Stimulated activated naive B cell treated with anti-CD40 and anti-IgM and Interleukin-4, amounts not matched to agents 10 μg/mL and 1 μg/mL and 100 μg/mL, for 72 hours (primary cell): ENCODE results near the gene SRCAP.
A peak's percentile ranks its signal among the peaks of the same experiment; 100 is the strongest.

Experiments used
- ATAC-seq, 2 donors: fragments of 150-1000 bp; cut with Tn5 transposase; replicated peaks; 2 replicates each; pipeline ENCODE4 v1.10.0; 2021; ENCODE audit warnings: moderate library complexity in 1 of 2
- DNase-seq: peaks from one replicate; pipeline ENCODE4 v3.0.0; 2021
- H3K27ac Mint-ChIP-seq: one replicate; pipeline ENCODE4 v1.8.0; 2022; ENCODE audit warnings: mild to moderate bottlenecking, mixed read lengths
- H3K27me3 Mint-ChIP-seq, 2 donors: one replicate each; pipeline ENCODE4 v1.8.0; 2022; ENCODE audit warnings: mixed read lengths in 2 of 2
- H3K36me3 Mint-ChIP-seq, 2 donors: one replicate each; pipeline ENCODE4 v1.8.0; 2022; ENCODE audit warnings: mixed read lengths in 2 of 2, mild to moderate bottlenecking in 1 of 2
- H3K4me1 Mint-ChIP-seq, 2 donors: one replicate each; pipeline ENCODE4 v1.8.0; 2022; ENCODE audit warnings: mixed read lengths in 2 of 2, mild to moderate bottlenecking in 1 of 2
- H3K4me3 Mint-ChIP-seq, 2 donors: one replicate each; pipeline ENCODE4 v1.8.0; 2022; ENCODE audit warnings: mild to moderate bottlenecking in 2 of 2, mixed read lengths in 2 of 2, moderate library complexity in 1 of 2
- H3K9me3 Mint-ChIP-seq, 2 donors: one replicate each; pipeline ENCODE4 v1.8.0; 2022; ENCODE audit warnings: mixed read lengths in 2 of 2, mild to moderate bottlenecking in 1 of 2

The SRCAP gene

GRCh38 chr16:30755955-30756780, 57.2 kb downstream of the SRCAP start:
- H3K9me3 Mint-ChIP-seq, result no peaks in the 10 kb centered on the region
- DNase-seq, result no peak
- no peak overlapping the region for H3K4me3 Mint-ChIP-seq
- H3K27ac Mint-ChIP-seq, result no peak overlapping the region
- H3K4me1 Mint-ChIP-seq, result peaks cover 22% of the 10 kb centered on the region in 2 donors
- no peak for ATAC-seq
- no peaks in the 10 kb centered on the region for H3K27me3 Mint-ChIP-seq
- H3K36me3 Mint-ChIP-seq, result peaks cover 14 to 55% of the 10 kb centered on the region in 2 donors

GRCh38 chr16:30756781-30757100, 57.8 kb downstream of the SRCAP start:
- H3K27me3 Mint-ChIP-seq, result no peaks in the 10 kb centered on the region
- H3K27ac Mint-ChIP-seq, result no peak overlapping the region
- peaks cover 14 to 50% of the 10 kb centered on the region in 2 donors for H3K36me3 Mint-ChIP-seq
- ATAC-seq (no peak), DNase-seq (no peak)
- peaks cover 22 to 24% of the 10 kb centered on the region in 2 donors for H3K4me1 Mint-ChIP-seq
- no peaks in the 10 kb centered on the region for H3K9me3 Mint-ChIP-seq
- H3K4me3 Mint-ChIP-seq, result no peak overlapping the region

GRCh38 chr16:30757316-30757715, 58.3 kb downstream of the SRCAP start:
- Mint-ChIP-seq H3K27ac (no peak overlapping the region), H3K27me3 (no peaks in the 10 kb centered on the region), H3K4me3 (no peak overlapping the region), H3K4me1 (peaks cover 22 to 24% of the 10 kb centered on the region in 2 donors), H3K36me3 (peaks cover 14 to 50% of the 10 kb centered on the region in 2 donors), H3K9me3 (no peaks in the 10 kb centered on the region)
- DNase-seq, result no peak
- ATAC-seq, result no peak

GRCh38 chr16:30758988-30759491, 60.1 kb downstream of the SRCAP start:
- Mint-ChIP-seq H3K27ac (peak overlapping the region; percentile 32), H3K36me3 (peaks cover 15 to 51% of the 10 kb centered on the region in 2 donors), H3K27me3 (no peaks in the 10 kb centered on the region), H3K9me3 (no peaks in the 10 kb centered on the region), H3K4me3 (no peak overlapping the region), H3K4me1 (peaks cover 27 to 38% of the 10 kb centered on the region in 2 donors)
- ATAC-seq (no peak), DNase-seq (no peak)

- ATAC-seq (no peak), DNase-seq (no peak)
- Mint-ChIP-seq H3K36me3 (peaks cover 7 to 46% of the 10 kb centered on the region in 2 donors), H3K9me3 (no peaks in the 10 kb centered on the region), H3K4me3 (peak overlapping the region in 1 of 2 donors; percentile 8), H3K27me3 (no peaks in the 10 kb centered on the region), H3K27ac (peak overlapping the region; percentile 62), H3K4me1 (peaks cover 27 to 42% of the 10 kb centered on the region in 2 donors)
These were observed 61.1 kb downstream of the SRCAP start for GRCh38 chr16:30760001-30760559.

- peak overlapping the region; percentile 93 to 99 for H3K4me3 Mint-ChIP-seq
- H3K27ac Mint-ChIP-seq, result peak overlapping the region; percentile 95
- H3K4me1 Mint-ChIP-seq, result peaks cover 28 to 42% of the 10 kb centered on the region in 2 donors
- no peaks in the 10 kb centered on the region for H3K27me3 Mint-ChIP-seq
- no peak for DNase-seq
- no peaks in the 10 kb centered on the region for H3K9me3 Mint-ChIP-seq
- ATAC-seq, result no peak
- H3K36me3 Mint-ChIP-seq, result peaks cover 12 to 47% of the 10 kb centered on the region in 2 donors
These were observed 61.8 kb downstream of the SRCAP start for GRCh38 chr16:30760577-30761426.

- ATAC-seq (peak; percentile 60), DNase-seq (peak; percentile 39)
- Mint-ChIP-seq H3K36me3 (peaks cover 15 to 48% of the 10 kb centered on the region in 2 donors), H3K9me3 (no peaks in the 10 kb centered on the region), H3K4me1 (peaks cover 28 to 42% of the 10 kb centered on the region in 2 donors), H3K27me3 (no peaks in the 10 kb centered on the region), H3K4me3 (peak overlapping the region; percentile 93 to 99), H3K27ac (peak overlapping the region; percentile 95)
These were observed 62.5 kb downstream of the SRCAP start for GRCh38 chr16:30761427-30761927.

GRCh38 chr16:30761928-30762902, 63.2 kb downstream of the SRCAP start, which contains the start of the genes CFAP119 and RNF40:
Gene CFAP119 (minus strand): TSS chr16:30762062. CDS start chr16:30761748, 314 bp downstream.
Gene RNF40 (plus strand): TSS chr16:30762322. CDS start chr16:30762546, 224 bp downstream.
- Mint-ChIP-seq H3K4me3 (peak within 1 kb of the TSS; percentile 93 to 99), H3K27ac (peak within 1 kb of the TSS; percentile 95), H3K9me3 (no peaks in the 10 kb centered on the region), H3K36me3 (peaks cover 21 to 50% of the 10 kb centered on the region in 2 donors), H3K4me1 (peaks cover 28 to 42% of the 10 kb centered on the region in 2 donors), H3K27me3 (no peaks in the 10 kb centered on the region)
- ATAC-seq (peak; percentile 92 to 94), DNase-seq (peak; percentile 94)

- Mint-ChIP-seq H3K4me1 (peaks cover 26 to 42% of the 10 kb centered on the region in 2 donors), H3K27ac (peak overlapping the region; percentile 95), H3K9me3 (no peaks in the 10 kb centered on the region), H3K4me3 (peak overlapping the region; percentile 93 to 99), H3K27me3 (no peaks in the 10 kb centered on the region), H3K36me3 (peaks cover 22 to 54% of the 10 kb centered on the region in 2 donors)
- DNase-seq (no peak), ATAC-seq (no peak)
These were observed 64.2 kb downstream of the SRCAP start for GRCh38 chr16:30762991-30763725.

GRCh38 chr16:30764086-30764485, 65.1 kb downstream of the SRCAP start:
- Mint-ChIP-seq H3K9me3 (no peaks in the 10 kb centered on the region), H3K27ac (no peak overlapping the region), H3K27me3 (no peaks in the 10 kb centered on the region), H3K36me3 (peaks cover 28 to 59% of the 10 kb centered on the region in 2 donors), H3K4me3 (peak overlapping the region in 1 of 2 donors; percentile 30), H3K4me1 (peaks cover 23 to 35% of the 10 kb centered on the region in 2 donors)
- no peak for ATAC-seq
- no peak for DNase-seq

GRCh38 chr16:30764816-30765465, 66.0 kb downstream of the SRCAP start:
- H3K36me3 Mint-ChIP-seq, result peaks cover 28 to 61% of the 10 kb centered on the region in 2 donors
- DNase-seq (no peak), ATAC-seq (no peak)
- peaks cover 19 to 30% of the 10 kb centered on the region in 2 donors for H3K4me1 Mint-ChIP-seq
- H3K9me3 Mint-ChIP-seq, result no peaks in the 10 kb centered on the region
- H3K4me3 Mint-ChIP-seq, result no peak overlapping the region
- no peaks in the 10 kb centered on the region for H3K27me3 Mint-ChIP-seq
- H3K27ac Mint-ChIP-seq, result no peak overlapping the region
